HG03095 (cell line): Measurements from ENCODE around the gene GJC3.
"Not testable (repeated sequence)": the region's sequence is repeated elsewhere in the genome, so short reads cannot be mapped to it uniquely, and the experiment has no call there.

ENCODE experiments used
- ATAC-seq: cut with Tn5 transposase; IDR thresholded peaks from one replicate; pipeline ENCODE4 v1.9.1; 2021; ENCODE audit warnings: moderate library complexity; ENCODE audit not compliant: unreplicated experiment

The GJC3 gene

GRCh38 chr7:99928994-99929729, at the start of gene GJC3:
TSS of gene GJC3 (minus strand) at chr7:99929620. CDS start at chr7:99929620, 0 bp downstream.
- ATAC-seq: no peak

DNA sequence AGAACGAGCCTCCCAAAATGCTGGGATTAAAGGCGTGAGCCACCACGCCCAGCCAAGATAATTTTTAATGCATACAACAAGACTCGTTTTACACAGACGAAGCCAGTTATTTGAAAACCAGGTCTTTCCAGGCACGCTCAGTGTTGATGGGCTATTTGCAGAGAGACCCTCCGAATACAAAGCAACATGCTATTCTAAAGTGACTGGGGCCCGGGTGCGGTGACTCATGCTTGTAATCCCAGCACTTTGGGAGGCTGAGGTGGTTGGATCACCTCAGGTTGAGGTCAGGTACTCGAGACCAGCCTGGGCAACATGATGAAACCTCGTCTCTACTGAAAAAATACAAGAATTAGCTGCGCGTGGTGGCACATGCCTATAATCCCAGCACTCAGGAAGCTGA, 47.2 kb upstream of the GJC3 start:
- ATAC-seq: no peak

DNA sequence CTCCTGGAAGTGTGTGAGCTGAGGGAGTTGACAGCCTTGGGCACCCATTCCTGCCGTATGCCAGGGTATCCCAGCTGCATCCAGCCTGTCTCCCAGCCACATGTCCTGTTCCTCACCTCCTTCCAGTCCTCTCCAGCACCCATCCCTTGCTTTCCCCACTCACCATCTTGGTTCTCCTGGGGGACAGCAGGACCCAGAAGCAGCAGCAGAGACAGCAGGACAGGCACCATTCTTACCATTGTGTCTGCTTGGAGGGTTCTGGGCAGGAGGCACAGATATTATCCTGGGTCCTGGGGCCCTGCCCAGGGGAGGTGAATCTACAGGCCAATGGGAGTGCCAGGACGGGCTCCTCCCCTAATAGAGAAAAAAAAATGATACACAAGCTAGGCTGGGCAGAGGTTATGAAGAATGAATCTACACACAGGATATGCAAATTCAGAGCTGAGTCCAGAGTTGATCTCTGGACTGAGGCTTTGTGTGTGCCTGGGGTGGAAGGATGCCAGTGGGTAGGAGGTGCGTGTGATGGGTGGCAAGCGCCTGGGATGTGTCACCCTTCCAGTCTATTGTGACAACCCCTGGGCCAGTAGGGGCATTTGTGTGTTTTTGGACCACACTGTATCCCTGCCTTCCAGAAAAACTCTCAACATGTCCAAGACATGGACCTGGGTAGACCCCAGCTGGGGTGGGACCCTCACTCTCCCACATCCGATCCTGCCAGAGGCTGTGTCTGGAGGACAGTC, 46.5 kb upstream of the GJC3 start, which contains the start of gene AZGP1:
TSS of gene AZGP1 (minus strand) at position 250 of the 740 bp plus-strand sequence. CDS start at position 239, 11 bp downstream.
- ATAC-seq: no peak

- ATAC-seq: no peak
Measured at GRCh38 chr7:99974681-99975080, 45.3 kb upstream of the GJC3 start.

DNA sequence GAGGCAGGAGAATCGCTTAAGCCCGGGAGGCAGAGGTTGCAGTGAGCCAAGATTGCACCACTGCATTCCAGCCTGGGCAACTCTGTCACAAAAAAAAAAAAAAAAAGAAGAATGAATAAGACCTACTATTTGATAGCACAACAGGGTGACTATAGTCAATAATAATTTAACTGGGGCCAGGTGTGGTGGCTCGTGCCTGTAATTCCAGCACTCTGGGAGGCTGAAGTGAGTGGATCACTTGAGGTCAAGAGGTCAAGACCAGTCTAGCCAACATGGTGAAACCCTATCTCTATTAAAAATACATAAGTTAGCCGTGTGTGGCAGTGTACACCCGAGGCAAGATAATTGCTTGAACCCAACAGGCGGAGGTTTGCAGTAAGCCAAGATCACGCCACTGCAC, 44.4 kb upstream of the GJC3 start:
- not testable (repeated sequence) for ATAC-seq

GRCh38 chr7:99971242-99971641, 41.8 kb upstream of the GJC3 start:
- no peak for ATAC-seq

DNA sequence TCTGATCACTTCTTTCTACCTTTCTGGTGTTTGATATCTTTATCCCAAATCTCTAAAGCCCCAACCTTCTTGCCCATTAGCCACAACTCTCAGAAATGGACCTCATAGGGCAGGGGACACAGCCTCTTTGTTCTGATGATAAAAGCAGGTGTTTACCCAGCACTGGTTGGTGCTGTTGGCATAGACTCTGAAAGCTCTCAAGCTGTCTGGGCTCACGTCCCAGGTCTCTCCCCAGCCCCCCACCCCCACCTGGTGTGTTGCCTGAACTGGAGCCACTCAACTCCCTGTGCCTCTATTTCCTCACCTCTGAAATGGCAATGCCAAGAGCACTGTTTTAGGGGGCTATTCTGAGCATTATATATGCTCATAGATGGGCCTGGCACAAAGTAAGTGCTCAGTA, 40.4 kb upstream of the GJC3 start:
- not testable (repeated sequence) for ATAC-seq

- no peak for ATAC-seq
Measured at GRCh38 chr7:99969298-99969697, 39.9 kb upstream of the GJC3 start.

GRCh38 chr7:99958564-99959227, 29.3 kb upstream of the GJC3 start:
- ATAC-seq: no peak

- ATAC-seq: no peak
Measured at GRCh38 chr7:99955247-99955646, 25.8 kb upstream of the GJC3 start.

- ATAC-seq: not testable (repeated sequence)
Measured at GRCh38 chr7:99954643-99955042, 25.2 kb upstream of the GJC3 start.

- no peak for ATAC-seq
Measured at GRCh38 chr7:99953649-99954048, 24.2 kb upstream of the GJC3 start.

- ATAC-seq: not testable (repeated sequence)
Measured at GRCh38 chr7:99952649-99953048, 23.2 kb upstream of the GJC3 start.

DNA sequence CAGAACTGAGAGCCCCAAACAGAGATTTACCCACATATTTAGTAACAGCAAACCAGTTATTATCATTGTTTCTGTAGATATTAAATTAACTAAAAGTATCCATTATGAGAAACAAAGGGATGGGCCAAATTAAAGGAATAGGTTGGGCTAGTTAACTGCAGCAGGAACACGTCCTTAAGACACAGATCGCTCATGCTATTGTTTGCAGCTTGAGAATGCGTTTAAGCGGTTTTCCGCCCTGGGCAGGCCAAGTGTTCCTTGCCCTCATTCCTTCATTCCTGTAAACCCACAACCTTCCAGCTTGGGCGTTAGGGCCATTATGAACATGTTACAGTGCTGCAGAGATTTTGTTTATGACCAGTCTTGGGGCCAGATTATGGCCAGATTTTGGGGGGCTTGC, 21.4 kb upstream of the GJC3 start:
- not testable (repeated sequence) for ATAC-seq

- ATAC-seq: no peak
Measured at GRCh38 chr7:99949645-99950228, 20.3 kb upstream of the GJC3 start.

GRCh38 chr7:99947608-99948007, 18.2 kb upstream of the GJC3 start:
- no peak for ATAC-seq

DNA sequence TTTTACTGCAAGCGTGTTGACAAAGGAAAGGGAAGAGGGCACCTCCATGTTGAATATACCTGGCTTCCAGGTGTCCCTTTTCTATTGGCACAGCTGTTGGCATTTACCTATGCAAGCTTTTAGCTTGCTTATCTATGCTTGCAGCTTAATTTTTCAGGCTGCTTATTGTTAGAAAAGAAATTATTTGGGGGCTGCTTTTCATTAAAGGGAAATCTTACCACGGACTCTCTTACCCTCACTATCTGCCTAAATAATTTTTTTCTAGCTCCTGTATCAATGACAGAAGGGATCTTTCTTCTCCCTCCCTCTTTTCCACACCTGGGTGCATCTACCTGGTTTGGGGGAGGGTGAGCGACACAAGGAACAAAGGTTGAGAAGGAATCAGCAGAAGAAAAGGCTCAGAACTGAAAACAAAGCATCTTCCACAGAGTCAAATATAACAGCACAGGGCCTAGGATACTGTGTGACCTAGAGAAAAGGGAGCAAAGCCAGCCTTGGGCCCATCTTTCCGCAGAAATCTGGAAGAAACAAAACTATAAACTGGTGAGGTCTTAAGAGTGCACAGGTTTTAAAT, 15.2 kb upstream of the GJC3 start:
- ATAC-seq: no peak

DNA sequence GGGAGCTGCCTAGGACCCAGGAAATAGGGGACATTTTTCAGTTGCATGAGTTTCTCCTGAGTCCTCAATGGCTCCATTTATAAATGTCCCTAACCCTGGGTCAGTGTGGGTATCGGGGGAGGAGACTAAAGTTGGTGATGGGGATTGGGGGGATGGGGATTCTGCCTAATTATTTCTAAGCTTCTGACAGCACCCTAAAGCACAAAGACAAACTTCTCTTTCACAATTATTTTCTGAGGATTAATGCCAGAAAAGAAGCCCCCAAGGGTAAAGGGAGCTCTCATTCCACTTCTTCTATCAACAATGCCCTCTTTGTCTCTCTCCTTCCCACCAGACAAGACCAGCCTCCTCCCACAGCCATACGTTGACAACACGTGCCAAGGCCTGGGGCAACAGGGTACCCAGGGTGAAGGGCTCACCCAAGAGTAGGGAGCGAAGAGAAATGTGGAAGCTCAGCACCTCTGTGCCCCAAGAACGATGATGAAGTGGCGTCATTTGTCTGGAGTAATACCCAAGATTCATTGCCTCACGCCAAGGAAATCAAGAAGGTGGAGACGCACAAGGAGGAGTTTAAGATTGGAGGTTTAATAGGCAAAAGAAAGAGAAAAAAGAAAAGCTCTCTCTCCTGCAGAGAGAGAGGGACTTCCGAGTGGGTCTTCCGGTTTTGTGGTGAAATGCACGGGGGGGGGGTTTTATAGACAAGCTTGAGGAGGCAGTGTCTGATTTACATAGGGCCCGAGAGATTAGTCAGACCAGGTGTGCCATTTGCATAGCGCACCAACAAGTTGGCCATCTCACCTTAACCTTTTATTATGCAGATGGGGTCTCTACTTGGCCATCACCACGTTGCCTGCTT, 14.4 kb upstream of the GJC3 start:
- ATAC-seq: no peak

DNA sequence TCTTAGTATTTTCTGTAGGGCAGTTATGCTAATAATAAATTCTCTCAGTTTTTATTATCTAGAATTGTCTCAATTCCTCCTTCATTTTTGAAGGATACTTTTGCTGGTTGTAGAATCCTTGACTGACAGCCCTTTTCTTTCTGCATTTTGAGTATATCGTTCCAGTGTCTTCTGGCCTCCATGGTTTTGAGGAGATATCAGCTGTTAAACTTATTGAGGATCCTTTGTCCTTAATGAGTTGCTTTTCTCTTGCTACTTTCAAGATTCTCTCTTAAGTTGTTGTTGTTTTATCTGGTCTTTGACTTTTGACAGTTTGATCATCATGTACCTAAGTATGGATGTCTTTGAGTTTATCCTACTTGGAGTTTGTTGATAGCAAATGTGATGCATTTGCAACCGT, 8.9 kb upstream of the GJC3 start:
- ATAC-seq: no peak

- ATAC-seq: not testable (repeated sequence)
Measured at GRCh38 chr7:99935009-99935408, 5.6 kb upstream of the GJC3 start.
